ENCODE measurements around the gene RGS10.
A peak's percentile ranks its signal among the peaks of the same experiment; 100 is the strongest.
"Not testable (repeated sequence)": the region's sequence is repeated elsewhere in the genome, so short reads cannot be mapped to it uniquely, and the experiment has no call there.

Gene RGS10

DNA sequence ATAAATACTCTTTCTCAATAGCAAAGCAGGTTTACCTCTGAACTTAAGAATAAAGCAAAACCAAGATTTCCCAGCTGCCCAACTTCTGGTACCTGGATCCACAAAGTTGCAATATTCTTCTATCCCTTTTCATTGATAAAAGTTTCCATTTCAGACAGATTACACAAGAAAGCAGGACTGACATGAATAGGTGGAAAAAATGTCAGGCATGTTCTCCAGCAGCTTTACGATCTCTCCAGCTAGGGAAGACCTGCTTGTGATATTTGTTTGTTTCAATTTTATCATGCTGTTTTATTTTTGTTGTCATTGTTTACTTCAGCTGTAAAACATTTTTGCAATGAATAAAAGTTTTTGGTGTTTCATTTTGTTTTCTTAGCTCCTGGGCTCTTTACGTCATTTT is 9.0 kb downstream of the RGS10 start:
- in situ Hi-C loops (cut with HindIII; ENCODE audit: low sequenced_read_pairs): no loop called here
- no peak overlapping the region for H3K4me3 ChIP-seq (ENCODE audit: low read depth, low read length)
- DNase-seq (ENCODE audit: low read depth): no peak
- TF ChIP-seq, protein P1, sequence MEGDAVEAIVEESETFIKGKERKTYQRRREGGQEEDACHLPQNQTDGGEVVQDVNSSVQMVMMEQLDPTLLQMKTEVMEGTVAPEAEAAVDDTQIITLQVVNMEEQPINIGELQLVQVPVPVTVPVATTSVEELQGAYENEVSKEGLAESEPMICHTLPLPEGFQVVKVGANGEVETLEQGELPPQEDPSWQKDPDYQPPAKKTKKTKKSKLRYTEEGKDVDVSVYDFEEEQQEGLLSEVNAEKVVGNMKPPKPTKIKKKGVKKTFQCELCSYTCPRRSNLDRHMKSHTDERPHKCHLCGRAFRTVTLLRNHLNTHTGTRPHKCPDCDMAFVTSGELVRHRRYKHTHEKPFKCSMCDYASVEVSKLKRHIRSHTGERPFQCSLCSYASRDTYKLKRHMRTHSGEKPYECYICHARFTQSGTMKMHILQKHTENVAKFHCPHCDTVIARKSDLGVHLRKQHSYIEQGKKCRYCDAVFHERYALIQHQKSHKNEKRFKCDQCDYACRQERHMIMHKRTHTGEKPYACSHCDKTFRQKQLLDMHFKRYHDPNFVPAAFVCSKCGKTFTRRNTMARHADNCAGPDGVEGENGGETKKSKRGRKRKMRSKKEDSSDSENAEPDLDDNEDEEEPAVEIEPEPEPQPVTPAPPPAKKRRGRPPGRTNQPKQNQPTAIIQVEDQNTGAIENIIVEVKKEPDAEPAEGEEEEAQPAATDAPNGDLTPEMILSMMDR (IDR thresholded peaks at IDR 0.05; ENCODE audit: low read depth, low read length, missing control alignments): no peak

DNA sequence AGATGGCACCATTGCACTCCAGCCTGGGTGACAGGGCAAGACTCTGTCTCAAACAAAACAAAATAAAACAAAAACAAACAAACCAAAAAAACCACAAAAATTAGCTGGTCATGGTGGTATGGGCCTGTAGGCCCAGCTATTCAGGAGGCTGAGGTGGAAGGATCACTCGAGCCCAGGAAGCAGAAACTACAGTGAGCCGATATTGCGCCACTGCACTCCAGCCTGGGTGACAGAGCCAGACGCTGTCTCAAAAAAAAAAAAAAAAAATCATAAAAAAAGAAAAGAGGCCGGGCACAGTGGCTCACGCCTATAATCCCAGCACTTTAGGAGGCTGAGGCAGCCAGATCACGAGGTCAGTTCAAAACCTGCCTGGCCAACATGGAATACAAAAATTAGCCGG is 9.7 kb downstream of the RGS10 start:
- in situ Hi-C loops (cut with HindIII; ENCODE audit: low sequenced_read_pairs); DNase-seq (ENCODE audit: low read depth); H3K4me3 ChIP-seq (ENCODE audit: low read depth, low read length): not testable (repeated sequence)

DNA sequence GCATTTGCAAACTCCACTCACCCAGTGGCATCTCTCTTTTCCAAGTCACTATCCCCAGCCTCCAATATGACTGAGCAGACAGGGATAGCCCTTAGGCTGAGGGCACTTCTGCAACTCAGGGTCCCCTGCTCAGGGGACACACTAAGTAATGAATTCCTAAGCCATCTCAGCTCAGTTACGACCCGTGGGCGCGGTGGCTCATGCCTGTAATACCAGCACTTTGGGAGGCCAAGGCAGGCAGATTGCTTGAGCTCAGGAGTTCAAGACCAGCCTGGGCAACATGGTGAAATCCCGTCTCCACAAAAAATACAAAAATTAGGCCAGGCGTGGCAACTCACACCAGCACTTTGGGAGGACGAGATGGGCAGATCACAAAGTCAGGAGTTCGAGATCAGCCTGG is 10.3 kb downstream of the RGS10 start:
- in situ Hi-C loops (cut with HindIII; ENCODE audit: low sequenced_read_pairs): not testable (repeated sequence)

DNA sequence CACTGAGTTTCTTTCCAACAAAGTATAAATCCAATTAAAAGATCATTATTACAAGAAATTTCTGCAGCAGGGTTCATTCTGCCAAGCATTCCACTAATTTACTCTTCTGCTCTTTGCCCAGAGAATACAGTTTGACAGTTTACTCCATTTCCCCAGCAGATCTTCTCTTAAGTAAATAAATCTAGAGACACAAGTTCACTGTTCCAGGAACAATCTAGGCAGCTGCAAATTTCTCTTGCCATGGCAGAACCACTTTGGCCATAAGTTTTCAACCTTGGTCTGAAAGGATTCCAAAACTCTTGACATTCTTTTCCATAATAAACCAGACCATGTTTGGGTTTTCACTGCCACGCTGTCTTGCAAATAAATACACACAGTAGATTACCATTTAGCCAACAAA is 11.5 kb downstream of the RGS10 start:
- H3K4me3 ChIP-seq (ENCODE audit: low read depth, low read length): no peak overlapping the region
- peak; percentile 38 for DNase-seq (ENCODE audit: low read depth)
- in situ Hi-C loops (cut with HindIII; ENCODE audit: low sequenced_read_pairs): no loop called here
- TF ChIP-seq, protein P1 (IDR thresholded peaks at IDR 0.05; ENCODE audit: low read depth, low read length, missing control alignments): no peak

More for the DNA sequence above, 10.3 kb downstream of the RGS10 start:
- H3K4me3 ChIP-seq (ENCODE audit: low read depth, low read length); DNase-seq (ENCODE audit: low read depth): not testable (repeated sequence)

DNA sequence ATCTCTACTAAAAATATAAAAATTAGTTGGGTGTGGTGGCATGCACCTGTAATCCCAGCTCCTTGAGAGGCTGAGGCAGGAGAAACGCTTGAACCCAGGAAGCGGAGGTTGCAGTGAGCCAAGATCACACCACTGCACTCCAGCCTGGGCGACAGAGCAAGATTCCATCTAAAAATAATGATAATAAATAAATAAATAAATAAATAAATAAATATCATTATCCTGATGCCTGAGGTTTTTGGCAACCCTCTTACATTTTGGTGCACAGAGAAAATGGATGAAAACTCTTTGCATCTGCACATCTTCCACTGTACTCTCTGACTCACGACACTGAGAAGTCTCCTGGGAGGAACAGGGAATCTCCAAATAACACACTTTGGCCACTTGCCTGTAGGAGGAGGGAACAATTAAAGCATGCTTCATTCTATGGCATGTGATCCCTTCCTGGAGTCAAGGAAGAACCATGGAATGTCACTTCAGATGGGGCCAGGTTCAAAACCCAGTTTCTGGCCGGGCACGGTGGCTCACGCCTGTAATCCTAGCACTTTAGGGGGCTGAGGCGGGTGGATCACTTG is 13.8 kb downstream of the RGS10 start:
- peak; percentile 46 for DNase-seq (ENCODE audit: low read depth)
- H3K4me3 ChIP-seq (ENCODE audit: low read depth, low read length); in situ Hi-C loops (cut with HindIII; ENCODE audit: low sequenced_read_pairs): not testable (repeated sequence)

DNA sequence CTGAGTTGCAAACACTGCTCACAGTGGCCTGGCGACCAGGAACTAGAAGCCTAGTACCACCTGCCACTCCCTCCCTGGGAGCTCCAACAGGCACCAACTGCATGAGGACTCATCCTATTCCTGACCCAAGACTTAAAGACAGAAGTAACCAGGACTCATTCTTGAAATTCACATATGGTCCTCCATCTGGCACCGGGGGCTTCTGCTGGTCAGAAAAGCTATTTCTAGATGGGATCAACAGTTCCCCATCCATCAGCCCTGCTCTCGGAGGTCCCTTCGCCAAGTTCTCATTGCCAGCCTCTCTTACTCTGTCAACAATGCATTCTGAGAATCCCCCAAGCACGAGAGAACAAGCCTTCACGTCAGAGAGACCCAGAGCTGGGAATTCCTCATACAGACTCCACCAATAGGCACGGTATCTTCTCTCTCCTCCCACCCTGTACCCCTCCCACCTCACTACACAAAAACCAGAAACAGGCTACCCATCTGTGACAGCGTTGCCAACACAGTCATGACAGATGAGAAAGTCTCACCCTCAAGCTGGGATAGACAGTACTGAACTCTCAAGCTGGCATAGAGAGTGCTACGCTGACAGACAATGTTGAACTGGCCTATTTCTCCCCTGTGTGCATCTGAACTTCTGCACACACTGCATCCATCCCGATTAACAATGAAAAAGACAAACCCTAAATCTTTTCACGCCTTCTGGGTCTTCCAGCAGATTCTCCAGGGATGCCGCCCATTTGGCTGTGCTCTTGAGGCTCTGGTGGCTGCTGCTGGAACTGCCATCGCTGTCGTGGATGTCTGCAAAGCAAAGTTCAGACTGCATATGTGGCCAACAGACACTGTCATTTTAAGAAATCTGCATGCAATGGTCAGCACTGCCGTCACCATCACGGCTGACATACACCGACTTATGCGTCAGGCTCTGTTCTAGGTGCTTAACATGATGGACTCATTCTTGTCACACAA is 15.6 kb downstream of the RGS10 start:
- DNase-seq (ENCODE audit: low read depth): no peak
- TF ChIP-seq, protein P1 (IDR thresholded peaks at IDR 0.05; ENCODE audit: low read depth, low read length, missing control alignments): peak; percentile 20
- H3K4me3 ChIP-seq (ENCODE audit: low read depth, low read length): no peak overlapping the region
- in situ Hi-C loops (cut with HindIII; ENCODE audit: low sequenced_read_pairs): no loop called here

DNA sequence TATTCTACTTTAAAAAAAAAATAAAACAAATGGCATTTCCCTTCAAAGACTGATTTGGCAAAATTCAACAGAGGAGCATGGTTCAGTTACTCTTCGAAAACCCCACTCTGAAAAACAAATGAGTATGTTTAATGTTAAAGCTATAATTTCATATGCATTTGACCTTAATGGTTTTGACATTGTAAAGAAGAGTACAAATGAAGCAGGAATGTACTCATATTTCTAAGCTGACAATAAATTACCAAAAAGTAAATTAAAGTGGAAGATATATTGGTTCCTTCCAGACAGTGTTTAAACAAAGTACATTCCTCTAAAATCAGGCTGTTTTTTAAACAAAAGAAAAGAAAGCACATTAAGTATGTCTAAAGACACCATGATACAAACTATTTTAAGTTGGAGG is 16.4 kb downstream of the RGS10 start:
- DNase-seq (ENCODE audit: low read depth): no peak
- no peak overlapping the region for H3K4me3 ChIP-seq (ENCODE audit: low read depth, low read length)
- TF ChIP-seq, protein P1 (IDR thresholded peaks at IDR 0.05; ENCODE audit: low read depth, low read length, missing control alignments): no peak
- in situ Hi-C loops (cut with HindIII; ENCODE audit: low sequenced_read_pairs): no loop called here

DNA sequence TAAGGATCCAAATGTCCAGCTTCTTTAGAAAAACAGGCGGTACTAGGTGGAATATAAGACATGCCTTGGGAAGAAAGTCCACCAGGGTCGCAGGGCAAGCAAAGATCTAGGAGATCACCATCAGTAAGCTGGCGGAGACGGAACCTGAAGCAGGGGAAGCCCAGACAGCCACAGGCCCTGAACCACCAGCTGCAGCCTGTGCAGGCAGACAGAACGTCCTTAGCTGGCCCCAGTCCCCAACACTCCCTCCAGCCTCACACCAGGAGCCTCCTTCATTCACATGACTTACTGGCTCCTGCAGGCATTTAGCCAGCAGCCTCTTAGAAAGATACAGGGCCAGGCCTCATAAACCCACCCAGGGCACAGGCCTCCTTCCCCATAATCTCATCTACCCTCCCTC is 17.4 kb downstream of the RGS10 start:
- no peak overlapping the region for H3K4me3 ChIP-seq (ENCODE audit: low read depth, low read length)
- TF ChIP-seq, protein P1 (IDR thresholded peaks at IDR 0.05; ENCODE audit: low read depth, low read length, missing control alignments): no peak
- in situ Hi-C loops (cut with HindIII; ENCODE audit: low sequenced_read_pairs): no loop called here
- no peak for DNase-seq (ENCODE audit: low read depth)

Measured in astrocyte of the cerebellum (primary cell).